AG04450 (cell line): ENCODE measurements around the gene TBATA. TPM values are rescaled to one million over a fixed set of nuclear protein-coding genes. Genes with fewer than 3 reads are reported as not detected.

ENCODE experiments used
- CTCF ChIA-PET: fragments of 300-600, 350-600 bp; formaldehyde crosslinking; extraction: SDS; loops from one replicate; lab custom pipeline; 2022; ENCODE audit warnings: antibody characterized with exemption, inconsistent platforms; lab: Charles Lee
- POLR2A ChIA-PET: fragments of 350-600 bp; formaldehyde crosslinking; extraction: SDS; loops from one replicate; lab custom pipeline; 2021; ENCODE audit warnings: antibody characterized with exemption, inconsistent platforms; lab: Yijun Ruan, JAX
- DNase-seq: peaks from one replicate; pipeline ENCODE4 v3.0.0-alpha.2; 2011; ENCODE audit warnings: low read depth, low spot score
- H3K27ac ChIP-seq: one replicate; pipeline ENCODE4 v1.5.1; 2012; ENCODE audit warnings: low read depth, low read length, control low read depth
- H3K27me3 ChIP-seq: one replicate; pipeline ENCODE4 v1.6.0; 2012; ENCODE audit warnings: low read length; ENCODE audit not compliant: control insufficient read depth, insufficient read depth
- H3K4me3 ChIP-seq: 2 replicates; pipeline ENCODE4 v1.5.1; 2011; ENCODE audit warnings: mild to moderate bottlenecking, low read depth, low read length, control low read depth
- H3K9me3 ChIP-seq: 2 replicates; pipeline ENCODE4 v1.5.1; 2012; ENCODE audit warnings: low read length; ENCODE audit not compliant: control insufficient read depth, insufficient read depth
- polyA plus RNA-seq: library from polyadenylated mRNA; depleted of rRNA; stranded (reverse); fragments of >200 nt; gene quantifications from 2 replicates; pipeline ENCODE4 v1.2.3, GENCODE V29; 2011
- TF ChIP-seq, protein P1 (sequence below): IDR thresholded peaks from 2 replicates; pipeline ENCODE4 v1.5.1; 2011; ENCODE audit warnings: low read depth, low read length, control low read depth, inconsistent platforms

Gene TBATA
- polyA plus RNA-seq, 1 experiment: not detected

DNA sequence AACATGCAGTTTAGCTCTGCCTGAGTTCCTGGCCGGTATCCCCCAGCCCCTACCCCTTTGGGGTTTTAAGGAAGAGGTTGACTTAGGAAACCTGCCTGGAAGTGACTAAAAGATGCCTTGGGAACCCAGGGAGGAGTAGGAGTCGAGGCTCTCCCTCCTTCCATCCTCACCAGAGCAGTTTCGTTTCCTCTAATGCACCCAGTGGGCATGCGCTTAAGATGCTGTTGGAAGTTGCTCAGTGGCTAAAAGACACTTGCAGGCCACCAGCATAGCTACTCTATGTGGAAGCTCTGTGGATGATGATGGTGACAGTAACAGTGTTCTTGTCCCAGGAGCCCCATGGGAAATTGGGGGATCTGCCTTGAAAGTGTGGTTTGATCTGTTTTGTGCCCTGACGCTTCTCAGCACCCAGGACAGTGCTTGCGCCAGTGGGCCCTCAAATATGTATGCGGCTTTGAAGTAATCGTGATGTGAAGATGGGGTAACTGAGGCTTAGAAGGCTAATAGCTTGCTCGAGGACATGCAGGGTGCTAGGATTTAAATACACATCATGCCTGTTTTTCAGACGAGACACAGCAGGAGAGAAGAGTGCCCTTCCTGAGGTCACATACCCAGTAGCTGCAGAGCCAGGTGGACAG is 32.0 kb downstream of the TBATA start:
- H3K9me3 ChIP-seq: no peaks in the 10 kb centered on the region
- no peaks in the 10 kb centered on the region for H3K27me3 ChIP-seq
- no peak for DNase-seq
- TF ChIP-seq, protein P1, sequence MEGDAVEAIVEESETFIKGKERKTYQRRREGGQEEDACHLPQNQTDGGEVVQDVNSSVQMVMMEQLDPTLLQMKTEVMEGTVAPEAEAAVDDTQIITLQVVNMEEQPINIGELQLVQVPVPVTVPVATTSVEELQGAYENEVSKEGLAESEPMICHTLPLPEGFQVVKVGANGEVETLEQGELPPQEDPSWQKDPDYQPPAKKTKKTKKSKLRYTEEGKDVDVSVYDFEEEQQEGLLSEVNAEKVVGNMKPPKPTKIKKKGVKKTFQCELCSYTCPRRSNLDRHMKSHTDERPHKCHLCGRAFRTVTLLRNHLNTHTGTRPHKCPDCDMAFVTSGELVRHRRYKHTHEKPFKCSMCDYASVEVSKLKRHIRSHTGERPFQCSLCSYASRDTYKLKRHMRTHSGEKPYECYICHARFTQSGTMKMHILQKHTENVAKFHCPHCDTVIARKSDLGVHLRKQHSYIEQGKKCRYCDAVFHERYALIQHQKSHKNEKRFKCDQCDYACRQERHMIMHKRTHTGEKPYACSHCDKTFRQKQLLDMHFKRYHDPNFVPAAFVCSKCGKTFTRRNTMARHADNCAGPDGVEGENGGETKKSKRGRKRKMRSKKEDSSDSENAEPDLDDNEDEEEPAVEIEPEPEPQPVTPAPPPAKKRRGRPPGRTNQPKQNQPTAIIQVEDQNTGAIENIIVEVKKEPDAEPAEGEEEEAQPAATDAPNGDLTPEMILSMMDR: no peak
- no peak overlapping the region for H3K27ac ChIP-seq
- ChIA-PET CTCF (interaction anchor here (11.0 kb wide), 1 partner anchor 203 kb away, joined by 164 read pairs; no protein-coding TSS in a partner anchor), POLR2A (no interaction called here)
- no peak overlapping the region for H3K4me3 ChIP-seq

DNA sequence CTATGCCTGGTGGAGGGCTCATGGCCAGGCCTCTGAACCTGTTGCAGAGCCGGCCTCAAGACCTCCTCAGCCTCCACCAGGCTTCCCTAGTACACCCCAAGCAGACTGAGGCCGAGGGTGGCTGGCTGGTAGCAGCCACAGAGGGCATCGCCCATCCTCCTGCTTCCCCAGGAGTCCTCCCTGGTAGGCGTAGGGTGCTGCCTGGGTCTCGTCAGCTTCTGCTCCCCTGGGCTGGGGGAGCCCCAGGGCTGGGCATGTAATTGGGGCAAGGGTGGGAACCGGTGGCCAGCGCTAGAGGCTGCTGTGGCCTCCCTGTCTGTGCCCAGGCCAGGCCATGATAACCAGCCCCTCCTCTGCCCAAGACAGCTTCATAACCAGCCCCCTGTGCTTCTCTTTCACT is 32.6 kb downstream of the TBATA start:
- no peak overlapping the region for H3K27ac ChIP-seq
- CTCF ChIA-PET: interaction anchor here (11.0 kb wide), 1 partner anchor 202 kb away, joined by 164 read pairs; no protein-coding TSS in a partner anchor
- POLR2A ChIA-PET: no interaction called here
- no peak for DNase-seq
- H3K9me3 ChIP-seq: no peaks in the 10 kb centered on the region
- H3K4me3 ChIP-seq: no peak overlapping the region
- no peaks in the 10 kb centered on the region for H3K27me3 ChIP-seq
- TF ChIP-seq, protein P1: no peak

DNA sequence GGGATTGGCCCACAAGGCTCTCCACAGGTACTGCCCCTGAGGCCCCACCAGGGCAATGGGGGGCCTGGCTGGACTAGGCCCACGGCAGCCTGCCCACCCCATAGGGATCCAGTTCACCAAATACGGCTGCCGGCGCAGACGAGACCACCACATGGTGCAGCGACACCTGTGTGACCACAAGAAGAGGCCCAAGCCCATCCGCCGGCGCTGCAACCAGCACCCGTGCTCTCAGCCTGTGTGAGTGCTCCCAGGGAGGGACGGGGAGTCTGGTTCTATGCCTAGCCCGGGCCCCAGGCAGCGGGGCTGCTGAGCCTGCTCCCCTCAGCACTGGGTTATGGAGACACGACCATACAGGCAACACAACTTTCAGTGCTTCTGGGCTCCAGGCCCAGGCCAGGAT is 33.2 kb downstream of the TBATA start:
- Histone ChIP-seq H3K9me3 (no peaks in the 10 kb centered on the region), H3K4me3 (no peak overlapping the region), H3K27me3 (no peaks in the 10 kb centered on the region), H3K27ac (no peak overlapping the region)
- no peak for DNase-seq
- CTCF ChIA-PET: no interaction called here
- TF ChIP-seq, protein P1: no peak
- POLR2A ChIA-PET: no interaction called here

DNA sequence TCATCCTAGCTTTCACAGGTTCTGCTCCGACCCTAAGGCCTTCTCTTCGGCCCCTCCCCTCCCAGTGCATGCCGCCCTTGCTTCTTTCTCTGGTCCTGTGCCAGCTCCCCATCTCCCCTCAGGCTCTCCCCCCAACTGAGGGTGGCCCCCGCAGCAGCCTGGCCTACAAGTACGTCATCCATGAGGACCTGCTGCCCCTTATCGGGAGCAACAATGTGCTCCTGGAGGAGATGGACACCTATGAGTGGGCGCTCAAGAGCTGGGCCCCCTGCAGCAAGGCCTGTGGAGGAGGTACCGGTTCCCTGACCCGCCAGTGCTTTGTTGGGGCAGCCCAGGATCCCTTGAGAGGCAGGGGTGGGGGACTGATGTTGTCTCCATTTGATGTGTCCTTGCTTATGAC is 33.8 kb downstream of the TBATA start:
- H3K27me3 ChIP-seq: no peaks in the 10 kb centered on the region
- ChIA-PET POLR2A (no interaction called here), CTCF (no interaction called here)
- H3K27ac ChIP-seq: no peak overlapping the region
- no peak for DNase-seq
- no peaks in the 10 kb centered on the region for H3K9me3 ChIP-seq
- TF ChIP-seq, protein P1: no peak
- no peak overlapping the region for H3K4me3 ChIP-seq

DNA sequence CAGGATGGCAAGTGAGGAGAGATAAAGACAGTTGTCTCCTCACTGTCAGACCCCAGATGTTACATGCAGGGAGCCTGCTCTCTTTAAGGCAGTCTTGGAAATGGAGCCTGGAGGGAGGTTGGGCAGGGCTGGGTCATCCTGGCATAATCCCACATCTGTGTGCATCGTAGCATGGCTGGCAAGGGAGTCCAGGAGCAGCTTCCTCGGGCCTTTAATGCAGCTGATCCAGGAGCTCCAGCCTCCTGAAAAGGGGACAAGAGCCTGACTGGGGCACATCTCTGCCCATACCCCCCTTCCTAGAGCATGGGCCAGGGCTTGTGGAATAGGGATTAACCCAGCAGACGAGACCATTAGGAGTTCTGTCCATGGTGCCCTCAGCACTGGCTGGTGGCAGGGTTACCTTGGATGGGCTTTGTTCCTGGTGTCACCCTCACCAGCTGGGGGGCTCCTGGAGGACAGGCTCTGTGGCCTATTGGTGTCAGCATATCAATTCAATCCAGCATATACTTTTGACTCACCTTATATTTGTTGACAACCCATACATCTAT is 34.9 kb downstream of the TBATA start:
- POLR2A ChIA-PET: no interaction called here

More for the DNA sequence above, 34.9 kb downstream of the TBATA start:
- no peak overlapping the region for H3K27ac ChIP-seq
- no peak overlapping the region for H3K4me3 ChIP-seq
- no peak for DNase-seq
- CTCF ChIA-PET: interaction anchor here (1.2 kb wide), 1 partner anchor 200 kb away, joined by 3 read pairs; no protein-coding TSS in a partner anchor
- peaks cover under 1% of the 10 kb centered on the region; the same call in 1 of the 2 replicates for H3K9me3 ChIP-seq
- TF ChIP-seq, protein P1: no peak
- H3K27me3 ChIP-seq: no peaks in the 10 kb centered on the region
